Measurements from ENCODE around the gene ADARB2. TPM values are rescaled to one million over a fixed set of nuclear protein-coding genes. Genes with fewer than 3 reads are reported as not detected.

Gene ADARB2
- total RNA-seq, 1 donor from 2014 or later, result 0.08 TPM

GRCh38 chr10:1502451-1502850 lies 234.9 kb downstream of the ADARB2 start:
- Histone ChIP-seq H3K36me3 (ENCODE audit: control insufficient read depth, insufficient read depth, low read length) (no peaks in the 10 kb centered on the region), H3K4me3 (ENCODE audit: low read depth, low read length) (no peak overlapping the region), H3K27me3 (ENCODE audit: control insufficient read depth, insufficient read depth, low read length) (no peaks in the 10 kb centered on the region)
- no peak for DNase-seq (ENCODE audit: low read depth)
- TF ChIP-seq, protein P1, sequence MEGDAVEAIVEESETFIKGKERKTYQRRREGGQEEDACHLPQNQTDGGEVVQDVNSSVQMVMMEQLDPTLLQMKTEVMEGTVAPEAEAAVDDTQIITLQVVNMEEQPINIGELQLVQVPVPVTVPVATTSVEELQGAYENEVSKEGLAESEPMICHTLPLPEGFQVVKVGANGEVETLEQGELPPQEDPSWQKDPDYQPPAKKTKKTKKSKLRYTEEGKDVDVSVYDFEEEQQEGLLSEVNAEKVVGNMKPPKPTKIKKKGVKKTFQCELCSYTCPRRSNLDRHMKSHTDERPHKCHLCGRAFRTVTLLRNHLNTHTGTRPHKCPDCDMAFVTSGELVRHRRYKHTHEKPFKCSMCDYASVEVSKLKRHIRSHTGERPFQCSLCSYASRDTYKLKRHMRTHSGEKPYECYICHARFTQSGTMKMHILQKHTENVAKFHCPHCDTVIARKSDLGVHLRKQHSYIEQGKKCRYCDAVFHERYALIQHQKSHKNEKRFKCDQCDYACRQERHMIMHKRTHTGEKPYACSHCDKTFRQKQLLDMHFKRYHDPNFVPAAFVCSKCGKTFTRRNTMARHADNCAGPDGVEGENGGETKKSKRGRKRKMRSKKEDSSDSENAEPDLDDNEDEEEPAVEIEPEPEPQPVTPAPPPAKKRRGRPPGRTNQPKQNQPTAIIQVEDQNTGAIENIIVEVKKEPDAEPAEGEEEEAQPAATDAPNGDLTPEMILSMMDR (IDR thresholded peaks at IDR 0.05; ENCODE audit: insufficient read depth, low read length, poor library complexity, severe bottlenecking), result no peak

DNA sequence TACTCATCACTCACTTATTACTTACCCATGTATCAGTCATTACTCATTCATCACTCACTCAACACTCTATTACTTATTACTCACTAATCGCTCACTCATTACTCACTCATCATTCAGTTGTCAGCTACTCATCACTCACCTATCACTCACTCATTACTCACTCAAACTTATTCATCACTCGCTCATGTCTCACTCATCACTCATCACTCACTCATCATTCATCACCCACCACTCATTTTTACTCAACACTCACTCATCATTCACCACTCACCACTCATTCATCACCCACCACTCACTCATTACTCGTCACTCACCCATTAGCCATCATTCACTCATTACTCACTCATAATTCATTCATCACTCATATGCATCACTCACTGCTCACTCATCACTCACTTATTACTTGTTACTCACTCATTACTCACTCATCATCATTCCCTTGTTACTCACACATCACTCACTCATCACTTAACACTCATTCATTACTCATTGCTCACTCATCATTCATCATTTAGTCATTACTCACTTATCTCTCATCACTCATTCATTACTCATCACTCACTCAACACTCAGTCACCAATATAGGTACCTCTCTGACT lies 237.9 kb downstream of the ADARB2 start:
- TF ChIP-seq, protein P1 (IDR thresholded peaks at IDR 0.05; ENCODE audit: insufficient read depth, low read length, poor library complexity, severe bottlenecking), result no peak
- Histone ChIP-seq H3K36me3 (ENCODE audit: control insufficient read depth, insufficient read depth, low read length) (no peaks in the 10 kb centered on the region), H3K4me3 (ENCODE audit: low read depth, low read length) (no peak overlapping the region), H3K27me3 (ENCODE audit: control insufficient read depth, insufficient read depth, low read length) (no peaks in the 10 kb centered on the region)
- no peak for DNase-seq (ENCODE audit: low read depth)

DNA sequence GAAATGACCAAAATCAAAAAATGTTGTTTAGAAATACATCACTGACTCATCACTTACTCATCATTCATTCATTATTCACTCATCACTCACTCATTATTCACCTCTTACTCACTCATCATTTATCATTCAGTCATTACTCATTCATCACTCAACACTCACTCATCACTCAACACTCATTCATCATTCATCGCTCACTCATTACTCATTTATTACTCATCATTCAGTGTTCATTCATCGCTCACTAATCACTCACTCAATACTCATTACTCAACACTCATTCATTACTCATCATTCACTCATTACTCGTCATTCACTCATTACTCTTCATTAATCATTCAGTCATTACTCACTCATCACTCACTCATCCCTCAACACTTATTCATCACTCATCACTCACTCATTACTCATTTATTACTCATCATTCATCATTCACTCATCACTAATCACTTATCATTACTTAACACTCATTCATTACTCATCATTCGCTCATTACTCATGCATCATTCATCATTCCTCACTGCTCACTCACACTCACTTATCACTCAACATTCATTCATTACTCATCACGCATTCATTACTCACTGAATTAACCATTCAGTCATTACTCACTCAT lies 238.5 kb downstream of the ADARB2 start:
- Histone ChIP-seq H3K27me3 (ENCODE audit: control insufficient read depth, insufficient read depth, low read length) (no peaks in the 10 kb centered on the region), H3K36me3 (ENCODE audit: control insufficient read depth, insufficient read depth, low read length) (no peaks in the 10 kb centered on the region), H3K4me3 (ENCODE audit: low read depth, low read length) (no peak overlapping the region)
- TF ChIP-seq, protein P1 (IDR thresholded peaks at IDR 0.05; ENCODE audit: insufficient read depth, low read length, poor library complexity, severe bottlenecking), result no peak
- no peak for DNase-seq (ENCODE audit: low read depth)

DNA sequence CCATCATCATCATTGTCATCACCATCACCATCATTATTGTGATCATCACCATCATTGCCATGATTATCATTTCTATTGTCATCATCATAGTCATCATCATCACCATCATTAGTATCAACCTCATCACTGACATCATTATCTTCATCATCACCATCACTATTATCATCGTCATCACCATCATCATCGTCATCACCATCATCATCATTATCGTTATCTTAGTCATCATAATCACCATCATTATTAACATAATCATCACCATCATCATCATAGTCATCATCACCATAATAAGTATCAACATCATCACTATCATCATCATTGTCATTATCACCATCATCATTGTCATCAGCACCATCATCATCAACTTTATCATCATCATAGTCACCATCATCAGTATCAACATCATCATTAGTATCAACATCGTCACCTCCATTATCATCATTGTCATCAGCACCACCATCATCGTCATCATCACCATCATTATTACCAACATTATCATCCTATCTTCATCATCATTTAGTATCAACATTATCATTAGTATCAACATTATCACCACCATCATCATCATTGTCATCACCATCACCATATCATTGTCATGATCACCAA lies 241.3 kb downstream of the ADARB2 start:
- Histone ChIP-seq H3K36me3 (ENCODE audit: control insufficient read depth, insufficient read depth, low read length) (no peaks in the 10 kb centered on the region), H3K4me3 (ENCODE audit: low read depth, low read length) (no peak overlapping the region), H3K27me3 (ENCODE audit: control insufficient read depth, insufficient read depth, low read length) (no peaks in the 10 kb centered on the region)
- TF ChIP-seq, protein P1 (IDR thresholded peaks at IDR 0.05; ENCODE audit: insufficient read depth, low read length, poor library complexity, severe bottlenecking), result no peak
- DNase-seq (ENCODE audit: low read depth), result no peak

- Histone ChIP-seq H3K4me3 (ENCODE audit: low read depth, low read length) (no peak overlapping the region), H3K27me3 (ENCODE audit: control insufficient read depth, insufficient read depth, low read length) (no peaks in the 10 kb centered on the region), H3K36me3 (ENCODE audit: control insufficient read depth, insufficient read depth, low read length) (no peaks in the 10 kb centered on the region)
- TF ChIP-seq, protein P1 (IDR thresholded peaks at IDR 0.05; ENCODE audit: insufficient read depth, low read length, poor library complexity, severe bottlenecking), result no peak
- DNase-seq (ENCODE audit: low read depth), result no peak
Observed at GRCh38 chr10:1492641-1493040, 244.7 kb downstream of the ADARB2 start.

All from kidney epithelial cell (primary cell).